PC-9 (cell line): ENCODE results near the gene SHISAL2A.

ENCODE experiments used
- EZH2 ChIP-seq: fragments of 200-600 bp; sonication (generic); IDR thresholded peaks from 2 replicates; pipeline ENCODE4 v1.8.0; 2017; ENCODE audit warnings: antibody characterized with exemption, low read depth
- TF ChIP-seq, protein P1 (sequence below): fragments of 200-600 bp; sonication (generic); conservative IDR thresholded peaks from 2 replicates; pipeline ENCODE4 v1.6.1; 2017; ENCODE audit warnings: mixed run types, antibody characterized with exemption, mild to moderate bottlenecking, moderate library complexity

DNA sequence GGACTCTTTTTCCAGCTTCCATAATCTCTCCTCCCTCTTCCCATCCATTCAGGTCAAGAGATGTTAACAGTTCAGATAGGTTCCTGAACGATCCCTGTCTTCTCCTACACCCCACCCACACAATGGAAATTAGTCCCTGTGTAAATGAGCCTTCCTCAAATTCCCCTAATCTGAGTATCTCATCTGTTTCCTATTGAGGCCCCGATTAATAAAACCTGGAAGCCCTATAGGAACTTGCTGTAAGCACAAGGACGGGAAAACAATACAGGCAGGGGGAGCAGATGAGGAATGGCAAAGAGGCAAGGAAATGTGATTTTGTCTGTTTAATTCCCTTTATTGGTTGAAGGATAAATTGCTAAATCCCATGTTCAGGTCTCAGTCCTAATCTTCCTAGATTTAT, 37.9 kb upstream of the SHISAL2A start:
- TF ChIP-seq, protein P1, sequence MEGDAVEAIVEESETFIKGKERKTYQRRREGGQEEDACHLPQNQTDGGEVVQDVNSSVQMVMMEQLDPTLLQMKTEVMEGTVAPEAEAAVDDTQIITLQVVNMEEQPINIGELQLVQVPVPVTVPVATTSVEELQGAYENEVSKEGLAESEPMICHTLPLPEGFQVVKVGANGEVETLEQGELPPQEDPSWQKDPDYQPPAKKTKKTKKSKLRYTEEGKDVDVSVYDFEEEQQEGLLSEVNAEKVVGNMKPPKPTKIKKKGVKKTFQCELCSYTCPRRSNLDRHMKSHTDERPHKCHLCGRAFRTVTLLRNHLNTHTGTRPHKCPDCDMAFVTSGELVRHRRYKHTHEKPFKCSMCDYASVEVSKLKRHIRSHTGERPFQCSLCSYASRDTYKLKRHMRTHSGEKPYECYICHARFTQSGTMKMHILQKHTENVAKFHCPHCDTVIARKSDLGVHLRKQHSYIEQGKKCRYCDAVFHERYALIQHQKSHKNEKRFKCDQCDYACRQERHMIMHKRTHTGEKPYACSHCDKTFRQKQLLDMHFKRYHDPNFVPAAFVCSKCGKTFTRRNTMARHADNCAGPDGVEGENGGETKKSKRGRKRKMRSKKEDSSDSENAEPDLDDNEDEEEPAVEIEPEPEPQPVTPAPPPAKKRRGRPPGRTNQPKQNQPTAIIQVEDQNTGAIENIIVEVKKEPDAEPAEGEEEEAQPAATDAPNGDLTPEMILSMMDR = no peak
- TF ChIP-seq EZH2 = no peak
